ENCODE results near the gene WDR62.

- TF ChIP-seq ZNF274 (IDR thresholded peaks at IDR 0.05; ENCODE audit: insufficient read depth, insufficient read length), result no peak
- TF ChIP-seq CBX3 (IDR thresholded peaks at IDR 0.05; ENCODE audit: borderline replicate concordance, low read depth), result no peak
- TF ChIP-seq EZH2 (IDR thresholded peaks at IDR 0.05; ENCODE audit: borderline replicate concordance, control insufficient read depth, low read depth, low read length), result no peak
- TF ChIP-seq FOXM1 (IDR thresholded peaks at IDR 0.05; ENCODE audit: low read depth, low read length), result no peak
- no peak for TF ChIP-seq POLR2A (IDR thresholded peaks at IDR 0.05; ENCODE audit: low read depth, low read length)
- no peak for TF ChIP-seq CHD2 (IDR thresholded peaks at IDR 0.05; ENCODE audit: borderline replicate concordance, low read depth, low read length)
- no peak for TF ChIP-seq REST (IDR thresholded peaks at IDR 0.05; ENCODE audit: low read depth, low read length)
- no peak for TF ChIP-seq TCF7 (IDR thresholded peaks at IDR 0.05; ENCODE audit: borderline replicate concordance)
Measured at GRCh38 chr19:36116344-36116637, 61.6 kb downstream of the WDR62 start.
